NCI-H526 (cell line): ENCODE results near the gene HOXA4.

Source experiments
- DNase-seq, 2 experiments: peaks; one replicate each; lab custom pipeline; 2025; lab: John Stamatoyannopoulos, UW

The HOXA4 gene

DNA sequence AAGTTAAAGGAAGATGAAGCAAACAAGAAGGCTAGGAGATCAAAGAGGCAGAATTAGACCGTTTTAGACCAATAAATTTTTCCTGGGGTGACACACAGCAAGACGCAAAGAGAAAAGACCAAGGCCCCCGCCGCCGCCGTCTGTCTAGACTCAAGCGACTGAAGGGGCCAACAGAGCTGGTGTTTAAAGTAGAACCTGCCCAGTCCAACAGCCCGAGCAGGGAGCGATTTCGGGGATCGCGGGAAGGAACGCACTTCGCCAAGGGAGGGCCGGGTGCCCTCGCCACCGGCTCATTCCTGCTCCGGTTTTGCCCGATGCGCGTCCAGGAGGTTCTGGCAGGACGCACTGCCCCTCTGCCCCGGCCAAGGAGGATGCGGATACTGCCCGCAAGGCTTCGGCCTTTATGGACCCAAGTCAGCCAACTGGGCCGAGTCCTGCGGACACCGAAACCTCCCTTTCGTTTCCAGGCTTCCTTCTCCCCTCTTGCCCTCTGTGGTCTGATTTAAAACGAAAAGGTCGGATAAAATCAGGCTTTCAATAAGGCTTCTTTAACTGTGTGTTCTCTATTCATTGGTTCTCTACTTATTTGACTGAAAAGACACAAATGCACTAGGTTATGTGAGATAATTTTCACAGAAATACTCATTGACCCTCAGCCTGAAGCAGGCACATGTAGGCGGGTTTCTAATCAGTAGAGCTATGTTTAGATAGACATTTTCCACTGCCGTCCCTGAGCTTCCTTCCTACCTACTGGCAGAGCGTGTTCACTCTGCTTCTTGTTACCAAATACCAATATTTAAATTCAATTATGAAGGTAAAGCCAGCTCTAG is 28.1 kb upstream of the HOXA4 start:
- no peak for DNase-seq

DNA sequence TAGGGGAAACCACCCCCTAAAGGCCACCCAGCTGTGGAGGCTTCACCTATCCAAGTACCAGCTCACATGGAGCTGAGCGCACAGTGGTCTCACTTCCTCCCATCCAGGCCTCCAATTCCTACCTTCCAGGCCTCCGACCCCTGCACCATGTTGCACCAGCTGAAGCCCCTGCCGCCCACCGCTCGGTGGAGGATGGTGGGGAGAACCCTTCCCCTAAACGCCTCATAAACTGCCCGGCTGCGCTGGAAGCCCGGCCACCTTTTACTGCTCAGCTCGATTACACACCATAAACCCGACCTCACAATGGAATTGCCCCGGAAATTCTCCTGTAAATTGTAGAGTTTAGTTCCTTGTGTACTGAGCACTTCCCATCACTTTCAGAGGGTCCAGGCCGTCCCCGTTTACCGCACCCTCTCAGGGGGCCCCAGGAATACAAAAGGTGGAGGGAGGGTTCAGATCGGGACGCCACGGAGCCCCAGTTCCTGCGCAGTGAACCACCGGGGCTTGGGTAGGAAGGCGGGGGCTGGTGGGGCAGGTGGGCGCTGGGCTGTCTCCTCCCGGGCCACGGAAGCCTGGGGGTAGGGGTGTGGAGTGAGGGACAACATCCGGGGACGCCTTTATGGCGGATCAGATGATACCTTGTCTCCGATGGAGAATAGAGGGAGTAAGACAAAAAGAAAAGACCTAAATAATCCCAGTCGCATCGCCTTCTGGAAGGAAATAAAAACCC is 27.3 kb upstream of the HOXA4 start:
- no peak for DNase-seq

DNA sequence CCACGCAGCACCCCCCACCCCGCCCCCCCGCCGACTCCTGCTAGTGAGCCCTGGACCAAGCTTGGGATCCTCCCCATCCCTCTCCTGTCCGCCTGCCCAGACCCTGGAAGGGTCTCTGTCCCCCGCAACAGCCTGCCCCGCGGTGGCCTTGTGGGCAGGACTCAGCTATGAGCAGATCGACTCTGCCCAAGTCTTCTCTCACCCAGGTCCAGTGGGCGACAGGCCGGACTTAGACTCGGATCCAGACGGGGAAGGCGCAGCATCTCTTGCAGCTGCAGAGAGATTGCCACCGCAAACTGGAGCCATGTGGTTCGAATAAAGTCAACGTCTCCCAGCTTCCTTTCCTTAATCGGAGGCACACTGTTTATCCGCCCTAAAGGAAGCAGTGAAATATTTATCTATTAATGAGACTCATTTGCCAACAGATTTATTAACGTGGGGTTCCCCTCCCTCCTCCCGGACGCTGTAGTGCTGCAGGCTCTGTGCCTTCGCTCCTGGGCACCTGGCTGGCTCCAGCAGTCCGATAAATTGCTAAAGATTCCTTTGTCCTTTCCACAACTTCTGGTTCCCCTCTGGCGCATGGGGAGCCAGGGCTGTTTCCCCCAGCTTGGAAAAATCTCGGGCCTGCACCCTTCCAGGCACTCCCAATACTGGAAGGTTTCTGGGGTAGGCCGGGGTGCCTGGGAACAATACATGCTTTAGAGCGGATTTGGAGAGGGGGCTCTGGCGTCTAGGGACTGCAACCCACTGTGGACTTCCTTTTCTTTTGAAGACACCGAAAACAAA is 26.6 kb upstream of the HOXA4 start:
- DNase-seq, result no peak

DNA sequence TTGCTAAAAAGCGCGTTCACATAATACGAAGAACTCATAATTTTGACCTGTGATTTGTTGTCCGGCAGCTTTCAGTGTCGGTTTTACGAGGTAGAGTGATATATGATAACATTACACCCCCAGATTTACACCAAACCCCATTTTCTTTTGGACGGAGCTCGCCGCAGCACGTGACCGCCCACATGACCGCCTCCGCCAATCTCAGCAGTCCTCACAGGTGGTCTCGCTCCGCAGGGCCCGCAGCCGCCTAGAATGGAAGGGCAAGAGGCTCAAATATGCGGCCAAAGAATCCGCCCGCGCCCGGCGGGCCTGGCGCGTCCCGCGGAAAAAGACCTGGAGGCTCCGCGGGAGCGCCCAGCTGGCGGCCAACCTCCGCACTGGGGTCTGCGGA is 25.9 kb upstream of the HOXA4 start, which contains the start of gene HOXA7:
TSS of gene HOXA7 (minus strand) at position 168 of the 391 bp plus-strand sequence. CDS start at position 38, 130 bp downstream.
- no peak for DNase-seq

DNA sequence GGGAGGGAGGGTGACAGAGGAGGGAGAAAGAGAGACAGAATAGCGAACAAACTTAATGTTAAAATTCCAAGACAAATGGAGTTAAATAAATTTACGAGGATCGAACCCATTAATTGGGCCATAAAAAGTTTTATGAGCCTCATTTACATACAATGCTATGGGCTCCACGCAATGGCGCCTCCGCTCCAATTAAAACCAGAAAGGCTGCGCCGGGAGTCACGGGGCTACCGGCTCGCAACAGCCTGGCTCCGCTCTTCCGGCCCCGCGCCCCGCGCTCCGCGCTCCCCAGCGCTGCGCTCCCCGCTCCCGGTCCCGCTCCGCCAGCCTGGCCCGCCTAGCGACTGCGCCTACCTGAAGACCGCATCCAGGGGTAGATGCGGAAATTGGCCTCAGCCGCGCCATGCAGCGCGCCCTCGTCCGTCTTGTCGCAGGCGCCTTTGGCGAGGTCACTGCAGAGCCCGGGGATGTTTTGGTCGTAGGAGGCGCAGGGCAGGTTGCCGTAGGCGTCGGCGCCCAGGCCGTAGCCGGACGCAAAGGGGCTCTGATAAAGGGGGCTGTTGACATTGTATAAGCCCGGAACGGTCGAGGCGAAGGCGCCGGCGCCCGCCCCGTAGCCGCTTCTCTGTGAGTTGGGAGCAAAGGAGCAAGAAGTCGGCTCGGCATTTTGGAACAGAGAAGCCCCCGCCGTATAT is 25.4 kb upstream of the HOXA4 start:
- DNase-seq, result no peak

DNA sequence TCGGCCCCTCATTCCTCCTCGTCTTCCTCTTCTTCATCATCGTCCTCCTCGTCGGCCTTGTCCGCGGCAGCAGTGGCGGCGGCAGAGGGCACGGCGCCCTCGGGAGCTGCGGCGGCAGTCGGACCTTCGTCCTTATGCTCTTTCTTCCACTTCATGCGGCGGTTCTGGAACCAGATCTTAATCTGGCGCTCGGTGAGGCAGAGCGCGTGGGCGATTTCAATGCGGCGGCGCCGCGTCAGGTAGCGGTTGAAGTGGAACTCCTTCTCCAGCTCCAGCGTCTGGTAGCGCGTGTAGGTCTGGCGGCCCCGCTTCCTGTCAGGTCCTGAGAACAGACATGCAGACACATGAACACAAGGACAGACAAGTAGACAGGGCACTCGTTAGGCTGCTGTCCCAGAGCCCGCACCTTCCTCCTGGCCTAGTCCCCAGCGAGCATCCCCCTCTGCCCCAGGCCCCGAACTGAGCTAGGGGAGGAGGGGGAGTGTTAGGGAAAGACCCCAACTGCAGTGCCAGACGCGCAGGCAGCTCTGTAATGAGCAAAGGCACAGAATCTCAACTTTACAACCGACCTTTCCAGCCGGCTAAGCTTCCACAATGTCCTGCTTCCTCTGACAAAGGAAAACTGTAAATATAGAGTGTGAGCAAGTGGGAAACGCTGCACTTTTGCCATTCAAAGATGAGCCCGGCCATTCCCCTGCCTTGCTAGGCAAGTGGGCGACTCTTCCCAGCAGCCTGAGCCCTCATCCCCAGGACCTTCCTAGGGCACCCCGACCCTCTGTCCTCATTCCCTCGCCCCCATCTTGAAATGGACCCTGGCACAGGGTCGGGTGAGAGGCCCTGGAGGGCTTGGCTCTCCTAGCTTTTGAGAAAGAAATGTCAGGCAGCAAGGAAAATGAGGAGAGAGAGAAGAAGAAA is 24.6 kb upstream of the HOXA4 start:
- no peak for DNase-seq

DNA sequence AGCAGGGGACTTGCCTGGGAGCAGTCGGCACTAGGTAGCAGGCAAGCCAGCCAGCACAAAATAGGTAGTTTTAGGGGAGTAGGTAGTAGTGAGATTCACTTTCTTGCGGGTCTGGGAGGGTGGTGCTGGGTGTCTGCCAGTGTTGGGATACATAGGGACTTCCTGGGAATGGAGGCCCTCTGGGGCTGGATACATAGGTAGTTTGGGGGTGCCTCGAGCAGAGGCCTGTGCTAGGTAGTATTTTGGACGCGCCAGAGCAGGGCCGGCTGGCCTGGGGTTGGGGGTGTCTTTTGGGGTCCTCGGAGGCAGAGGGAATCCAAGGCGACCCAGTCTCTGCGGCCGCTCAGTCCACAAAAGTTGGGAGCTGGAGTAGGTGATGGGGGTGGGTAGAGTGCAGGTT is 23.8 kb upstream of the HOXA4 start:
- DNase-seq, result no peak

DNA sequence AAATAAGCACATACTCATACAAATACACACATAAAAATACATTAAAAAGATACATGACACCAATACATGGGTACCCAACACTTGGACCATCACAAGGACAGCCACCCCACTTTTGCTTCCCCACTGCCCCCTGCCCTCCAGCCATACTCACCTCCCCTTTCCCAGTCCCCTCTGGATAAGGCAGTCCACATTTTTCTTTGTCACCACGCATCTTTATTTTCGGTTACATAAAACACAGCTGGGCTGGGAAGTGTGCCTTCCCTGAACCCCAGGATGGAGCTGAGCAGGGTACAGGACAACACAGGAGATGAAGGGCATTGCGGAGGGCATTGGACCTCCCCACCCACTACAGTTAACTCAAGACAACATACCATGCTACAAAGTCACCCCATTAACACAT is 23.0 kb upstream of the HOXA4 start:
- no peak for DNase-seq

DNA sequence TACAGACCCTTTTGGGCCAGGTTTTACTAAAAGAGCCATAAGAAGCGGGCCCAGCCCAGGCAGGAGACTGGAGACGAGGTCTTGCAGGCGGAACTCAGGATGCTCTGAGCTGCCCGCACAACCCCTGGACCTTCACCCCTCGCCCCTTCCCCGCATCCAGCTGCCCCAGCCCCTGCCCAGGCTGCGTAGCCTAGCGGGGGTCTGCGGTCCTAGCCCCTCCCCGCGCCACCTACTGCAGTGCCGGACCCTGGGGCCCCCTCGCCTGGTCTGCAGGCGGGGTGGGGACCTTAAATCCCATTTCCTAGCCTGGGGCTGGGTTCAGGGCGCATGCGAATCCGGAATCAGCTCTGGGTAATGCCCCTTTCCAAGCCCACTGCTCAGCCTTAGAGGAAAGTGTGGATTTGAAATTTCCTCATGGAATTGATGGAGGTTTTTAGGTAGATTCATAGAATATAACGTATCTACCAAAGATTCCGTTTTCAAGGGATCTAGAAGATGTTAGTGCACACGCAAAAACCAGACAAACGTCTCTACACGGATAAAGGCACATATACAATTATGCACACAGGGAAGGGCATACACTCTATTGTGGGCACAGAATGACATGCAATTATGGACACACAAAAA is 22.4 kb upstream of the HOXA4 start:
- DNase-seq, result no peak

DNA sequence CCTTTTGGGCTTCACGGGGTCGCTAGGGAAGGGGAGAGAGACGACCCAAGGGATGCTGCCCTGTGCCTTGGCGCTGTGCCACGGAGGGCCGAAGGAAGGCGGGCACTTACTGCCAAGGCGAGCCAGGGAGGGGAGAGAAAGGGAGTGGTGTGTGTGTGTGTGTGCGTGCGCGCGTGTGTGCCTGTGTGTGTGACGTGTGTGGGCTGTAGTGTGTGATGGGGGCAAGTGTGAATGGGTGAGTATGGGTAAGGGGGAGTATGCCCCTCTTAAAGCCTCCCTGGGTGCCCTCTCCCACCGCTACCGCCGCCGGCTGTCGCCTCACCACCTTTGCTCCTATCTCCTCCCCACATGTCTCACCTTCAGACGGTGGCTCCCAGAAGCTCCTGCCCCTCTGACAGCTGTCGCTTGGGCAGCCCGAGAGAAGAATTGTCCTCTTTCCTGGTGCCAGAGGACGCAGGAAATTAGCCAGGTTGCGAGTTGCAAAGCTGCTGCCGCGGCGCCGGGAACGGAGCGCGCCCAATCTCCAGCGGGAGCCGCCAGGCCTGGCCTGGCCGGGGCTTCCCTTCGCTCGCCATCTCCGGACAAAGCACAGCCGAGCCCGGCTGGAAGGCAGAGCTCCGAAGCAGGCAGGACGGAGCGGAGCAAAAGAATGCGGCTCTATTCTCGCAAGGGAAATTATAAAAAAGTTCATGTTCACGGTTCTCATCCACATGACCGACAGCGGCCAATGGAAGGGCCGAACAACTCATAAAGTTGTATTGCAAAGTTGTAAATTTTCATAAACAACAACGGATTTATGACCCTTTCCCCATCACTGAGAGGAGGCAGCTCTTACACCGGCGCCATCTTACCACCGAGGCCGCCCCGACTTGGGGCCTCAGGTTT is 21.6 kb upstream of the HOXA4 start, which contains the start of gene HOXA3:
TSS of gene HOXA3 (minus strand) at position 653 of the 885 bp plus-strand sequence. CDS start 41,943 bp downstream, outside the sequence.
- no peak for DNase-seq

DNA sequence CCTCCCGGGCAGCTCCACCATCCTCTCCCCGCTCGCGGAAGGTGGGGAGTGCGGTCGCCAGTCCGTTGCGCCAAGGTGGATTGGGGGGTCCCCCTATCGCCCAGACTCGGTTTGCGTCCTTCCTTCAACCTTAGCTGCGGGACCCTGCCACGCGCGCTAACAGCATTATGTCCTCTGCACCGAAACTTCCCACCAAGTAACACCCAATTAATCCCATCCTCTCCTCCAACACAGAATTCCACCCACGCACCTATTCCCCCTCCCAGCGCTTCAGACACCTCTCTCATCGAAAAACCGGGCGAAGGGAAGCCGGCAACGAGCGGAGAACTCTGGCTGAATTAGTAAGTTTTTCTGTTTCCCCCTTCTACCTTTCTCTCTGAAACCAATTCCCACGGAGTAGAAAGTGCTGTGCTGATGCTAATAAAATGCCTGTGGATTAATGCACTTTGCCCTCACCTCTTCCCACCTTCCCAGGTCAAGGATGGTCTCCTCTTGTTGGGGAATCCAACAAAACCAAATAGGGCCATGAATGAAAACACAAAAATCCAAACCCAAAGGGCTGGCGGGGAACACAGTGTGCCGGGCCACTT is 20.9 kb upstream of the HOXA4 start:
- no peak for DNase-seq

DNA sequence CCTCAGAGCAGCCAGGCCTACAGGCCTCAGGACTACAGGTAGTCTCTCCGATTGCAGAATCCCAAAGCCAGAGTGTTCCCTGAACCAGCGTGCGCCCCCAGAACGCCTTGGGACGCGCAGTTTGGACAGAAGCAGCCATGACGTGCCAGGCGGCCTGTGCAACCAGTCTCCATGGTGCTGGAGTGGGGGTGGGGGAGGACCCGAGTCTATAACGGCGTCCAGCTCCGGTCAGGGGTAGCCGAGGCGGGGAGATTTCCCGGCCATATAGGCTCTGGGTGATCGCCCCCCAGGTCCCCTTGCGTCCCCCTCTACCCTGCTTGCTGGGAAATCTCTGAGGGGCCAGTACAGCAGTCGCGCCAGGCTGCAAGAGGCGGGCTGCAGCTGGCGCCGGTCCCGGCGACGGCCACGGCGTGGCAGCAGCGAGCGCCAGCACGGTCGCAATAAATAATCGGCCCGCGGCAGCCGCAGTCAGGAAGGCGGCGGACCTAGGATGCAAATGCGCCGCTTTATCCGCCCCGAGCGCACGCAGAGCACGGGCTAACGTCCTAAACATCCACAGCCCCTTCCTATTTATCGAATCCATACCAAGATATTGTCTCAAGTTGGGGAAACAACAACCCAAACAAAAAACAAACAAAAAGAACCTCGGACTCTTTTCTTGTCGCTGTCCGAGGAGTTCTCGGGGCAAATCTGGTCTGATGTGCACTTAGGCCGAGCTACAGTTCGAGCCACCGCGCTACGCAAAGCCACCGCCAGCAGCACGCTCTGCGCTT is 20.2 kb upstream of the HOXA4 start:
- DNase-seq, result peak in 1 of 2 experiments; percentile 94

DNA sequence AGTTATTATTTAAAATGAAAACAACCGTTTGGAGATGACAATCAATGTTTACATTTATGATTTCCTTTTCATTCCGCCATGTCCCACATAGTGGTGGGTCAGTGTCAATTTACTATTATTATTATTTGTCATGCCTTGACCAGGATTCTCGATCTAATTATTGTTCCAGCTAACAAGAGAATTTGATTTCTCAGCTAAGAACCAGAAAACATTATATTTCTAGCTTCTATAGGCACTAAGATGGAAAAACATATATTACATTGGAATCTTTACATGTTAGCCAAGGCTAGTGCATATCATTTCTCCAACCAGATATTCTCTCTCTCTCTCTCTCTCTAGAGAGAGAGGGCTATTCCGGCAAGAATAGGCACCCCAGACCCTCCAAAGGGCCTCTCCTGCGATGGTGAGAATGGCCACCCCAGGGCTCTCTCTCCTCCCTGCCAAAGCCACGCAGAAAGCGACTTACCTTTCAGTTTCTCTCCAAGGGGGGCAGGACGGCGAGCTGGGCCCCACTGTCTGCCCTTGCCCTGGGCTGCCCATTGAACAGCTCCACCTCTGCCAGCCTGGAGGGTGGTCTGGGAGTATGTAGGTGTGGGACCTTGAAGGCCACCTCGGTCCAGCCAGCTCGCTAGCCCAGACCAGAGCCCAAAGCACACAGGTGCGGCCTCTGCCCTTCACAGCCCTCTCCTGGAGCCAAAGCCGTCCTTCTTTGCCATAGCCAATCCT is 19.4 kb upstream of the HOXA4 start:
- DNase-seq, result peak in 1 of 2 experiments; percentile 63

DNA sequence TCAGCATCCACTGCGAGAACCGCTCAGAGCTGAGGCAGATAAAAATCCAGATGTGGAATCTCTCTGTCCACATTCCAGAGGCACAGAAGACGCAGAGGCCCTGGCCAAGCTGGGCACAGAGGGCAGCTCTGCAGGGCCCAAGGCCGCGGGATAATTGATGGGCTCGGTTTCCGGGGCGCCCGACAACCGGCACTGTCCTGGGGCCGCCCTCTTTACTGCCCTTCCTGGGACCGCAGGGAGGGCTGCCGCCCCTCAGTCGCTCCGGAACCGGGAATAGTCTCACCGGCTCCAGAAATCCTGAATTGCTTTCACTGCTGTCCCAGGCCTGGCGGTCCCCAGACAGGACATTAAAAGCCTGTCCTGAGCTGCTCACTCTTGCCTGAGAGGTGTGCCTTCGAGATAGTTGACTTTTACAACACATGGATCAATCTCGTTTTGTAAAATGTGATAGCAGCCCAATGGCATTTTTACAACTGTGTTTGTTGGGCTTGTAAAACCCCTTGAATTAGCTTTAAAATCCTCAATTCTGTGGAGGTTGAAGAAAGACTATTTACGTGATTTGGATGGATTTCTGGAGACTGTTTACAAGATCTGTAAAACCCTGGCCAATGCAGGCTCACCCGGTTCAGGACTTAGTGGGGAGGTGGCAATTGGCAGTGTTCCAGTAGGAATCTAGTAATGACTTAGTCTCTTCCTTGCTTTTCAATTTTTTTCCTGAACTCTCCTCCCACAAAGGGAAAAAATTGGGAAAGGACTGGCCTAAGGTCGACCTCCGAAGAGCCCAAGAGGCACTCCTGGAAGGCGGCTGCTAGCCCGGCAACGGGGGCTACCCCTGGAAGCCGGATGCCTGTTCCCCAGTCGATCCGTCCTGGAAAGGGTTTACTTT is 18.4 kb upstream of the HOXA4 start:
- DNase-seq, result peak in 1 of 2 experiments; percentile 49

DNA sequence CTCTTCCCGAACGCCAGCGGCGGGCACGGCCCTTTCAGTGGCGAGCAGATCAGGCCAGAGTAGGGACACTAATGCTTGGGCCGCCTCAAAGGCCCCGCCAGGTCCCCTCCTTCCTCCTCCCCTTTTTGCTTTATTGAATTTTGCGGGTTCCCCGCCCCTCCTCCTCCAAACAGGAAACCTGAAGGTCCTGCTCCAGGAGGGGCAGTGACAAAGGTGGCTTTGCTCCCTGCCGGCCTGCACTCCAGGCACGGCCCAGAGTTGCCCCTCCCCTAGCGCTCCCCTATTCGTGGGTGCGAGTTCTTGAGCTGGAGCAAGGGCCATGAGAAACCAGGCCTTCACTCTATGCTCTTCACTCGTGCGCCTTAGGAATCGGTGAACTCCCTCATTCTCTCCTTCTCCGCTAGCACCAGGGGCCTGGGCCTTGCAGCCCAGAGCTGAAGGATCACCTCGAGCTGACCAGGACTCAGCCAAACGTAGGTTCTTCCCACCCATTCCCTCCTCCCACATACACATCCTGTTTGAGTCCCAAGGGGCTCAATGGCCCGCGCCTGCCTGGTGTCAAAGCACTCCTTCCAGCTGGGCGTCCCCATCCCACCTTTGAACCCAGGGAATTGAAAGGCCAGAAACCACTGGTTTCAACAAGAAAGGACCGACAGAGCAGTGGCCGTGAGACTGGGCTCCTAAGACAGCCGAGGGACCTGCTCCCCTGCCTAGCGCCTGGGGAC is 17.6 kb upstream of the HOXA4 start:
- DNase-seq, result no peak
